Measurements from ENCODE around the gene FLII.
A peak's percentile ranks its signal among the peaks of the same experiment; 100 is the strongest.
"Not testable (repeated sequence)": the region's sequence is repeated elsewhere in the genome, so short reads cannot be mapped to it uniquely, and the experiment has no call there.

The FLII gene

DNA sequence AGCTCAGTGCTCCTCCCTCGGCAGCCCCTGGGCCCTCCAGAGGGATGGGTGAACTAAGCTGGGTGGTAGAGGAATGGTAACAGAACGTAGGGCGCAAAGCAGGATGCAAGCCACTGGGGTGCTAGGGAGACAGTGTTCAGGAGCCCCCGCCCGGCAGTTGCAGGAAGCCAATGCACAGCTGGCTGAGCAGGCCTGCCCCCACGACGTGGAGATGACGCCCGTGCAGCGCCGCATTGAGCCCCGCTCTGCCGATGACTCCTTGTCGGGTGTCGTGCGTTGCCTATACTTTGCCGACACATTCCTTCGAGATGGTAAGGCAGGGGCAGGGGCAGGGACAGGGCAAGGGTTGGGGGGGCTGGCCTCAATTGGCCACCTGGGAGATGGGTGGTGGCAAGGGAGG is 20.2 kb downstream of the FLII start:
- no peak for DNase-seq

DNA sequence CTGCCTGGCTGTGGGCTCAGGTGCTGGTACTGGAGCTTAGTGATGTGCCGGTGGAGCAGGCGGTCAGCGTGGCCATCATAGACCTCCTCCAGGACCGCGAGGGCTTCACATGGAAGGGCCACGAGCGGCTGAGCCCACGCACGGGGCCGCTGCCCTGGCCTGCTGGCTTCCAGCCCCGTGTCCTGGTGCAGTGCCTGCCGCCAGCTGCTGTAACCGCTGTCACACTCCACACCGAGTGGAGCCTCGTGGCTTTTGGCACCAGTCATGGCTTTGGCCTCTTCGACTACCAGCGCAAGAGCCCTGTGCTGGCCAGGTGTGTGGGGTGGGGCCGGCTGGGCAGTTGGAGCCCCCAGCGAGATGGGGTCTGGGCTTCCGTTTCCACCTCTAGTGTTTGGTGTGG is 21.1 kb downstream of the FLII start:
- no peak for DNase-seq

DNA sequence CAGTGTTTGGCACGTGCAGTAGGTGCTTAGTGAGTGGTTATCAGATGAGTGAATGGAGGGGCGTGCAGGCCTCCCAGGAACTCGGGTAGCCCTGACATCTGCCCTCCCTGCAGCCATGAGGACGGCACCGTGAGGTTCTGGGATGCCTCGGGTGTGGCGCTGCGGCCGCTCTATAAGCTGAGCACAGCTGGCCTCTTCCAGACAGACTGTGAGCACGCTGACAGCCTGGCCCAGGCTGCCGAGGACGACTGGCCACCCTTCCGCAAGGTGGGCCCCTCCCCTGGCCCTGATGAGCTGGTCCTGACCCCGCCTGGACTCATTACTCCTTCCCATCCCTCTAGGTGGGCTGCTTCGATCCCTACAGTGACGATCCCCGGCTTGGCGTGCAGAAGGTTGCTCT is 22.0 kb downstream of the FLII start:
- no peak for DNase-seq

DNA sequence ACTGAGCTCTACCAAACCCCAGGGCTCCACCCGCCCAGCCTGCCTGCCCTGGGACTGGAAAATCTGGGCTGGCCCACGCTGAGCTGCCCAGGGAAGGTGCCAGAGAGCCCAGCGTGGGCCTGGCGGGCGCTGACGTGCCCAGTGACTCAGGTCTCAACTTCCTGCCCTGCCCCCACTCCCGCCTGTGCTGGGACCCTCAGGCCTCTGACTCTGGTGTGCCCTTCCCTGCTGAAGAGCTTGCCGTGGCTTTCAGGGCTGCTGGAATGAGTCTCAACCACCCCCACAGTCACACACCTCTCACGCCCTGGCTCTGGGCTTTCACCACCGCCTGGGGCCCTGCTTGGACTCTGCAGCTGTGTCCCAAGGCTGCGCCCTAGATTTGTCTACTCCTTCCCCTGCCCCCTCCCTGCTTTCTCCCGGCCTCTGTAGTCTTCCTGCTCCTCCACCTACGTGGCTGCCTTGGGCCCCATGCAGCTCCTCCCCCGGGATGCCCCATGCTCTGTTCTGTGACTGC is 22.7 kb downstream of the FLII start:
- DNase-seq, result no peak

DNA sequence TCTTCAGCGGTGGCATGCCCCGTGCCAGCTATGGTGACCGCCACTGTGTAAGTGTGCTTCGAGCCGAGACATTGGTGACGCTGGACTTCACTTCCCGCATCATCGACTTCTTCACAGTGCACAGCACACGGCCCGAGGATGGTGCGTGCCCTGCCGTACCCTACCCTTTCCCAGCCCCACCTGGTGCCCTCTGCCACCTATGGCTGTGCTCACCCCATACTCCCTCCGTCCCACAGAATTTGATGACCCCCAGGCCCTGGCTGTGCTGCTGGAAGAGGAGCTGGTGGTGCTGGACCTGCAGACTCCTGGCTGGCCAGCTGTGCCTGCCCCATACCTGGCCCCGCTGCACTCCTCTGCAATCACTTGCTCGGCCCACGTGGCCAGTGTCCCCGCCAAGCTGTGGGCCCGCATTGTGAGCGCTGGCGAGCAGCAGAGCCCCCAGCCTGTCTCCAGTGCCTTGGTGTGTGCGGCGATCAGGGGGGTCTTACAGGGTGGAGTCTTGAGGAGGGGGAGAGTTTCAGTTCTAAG is 23.6 kb downstream of the FLII start:
- DNase-seq, result no peak

DNA sequence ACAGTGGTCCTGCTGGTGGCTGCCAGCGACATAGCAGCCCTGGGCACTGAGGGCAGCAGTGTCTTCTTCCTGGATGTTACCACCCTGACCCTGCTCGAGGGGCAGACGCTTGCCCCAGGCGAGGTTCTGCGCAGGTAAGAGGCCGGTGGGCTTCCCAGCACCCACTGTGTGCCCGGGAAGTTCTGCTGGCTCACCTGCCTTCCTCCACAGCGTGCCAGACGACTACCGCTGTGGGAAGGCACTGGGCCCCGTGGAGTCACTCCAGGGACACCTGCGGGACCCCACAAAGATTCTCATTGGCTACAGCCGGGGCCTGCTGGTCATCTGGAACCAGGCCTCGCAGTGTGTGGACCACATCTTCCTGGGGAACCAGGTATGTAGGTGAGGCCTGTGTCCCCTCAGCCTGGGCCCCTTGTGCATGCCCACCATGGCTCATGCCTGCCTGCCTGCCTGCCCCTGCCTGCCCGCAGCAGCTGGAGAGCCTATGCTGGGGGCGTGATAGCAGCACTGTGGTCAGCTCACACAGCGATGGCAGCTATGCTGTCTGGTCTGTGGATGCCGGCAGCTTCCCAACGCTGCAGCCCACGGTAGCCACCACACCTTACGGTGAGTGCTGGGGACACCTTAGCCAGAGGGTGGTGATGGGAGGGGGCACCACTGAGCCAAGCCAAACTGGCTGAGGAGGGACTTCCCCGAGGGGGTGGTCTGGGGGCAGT is 24.6 kb downstream of the FLII start:
- DNase-seq, result no peak

DNA sequence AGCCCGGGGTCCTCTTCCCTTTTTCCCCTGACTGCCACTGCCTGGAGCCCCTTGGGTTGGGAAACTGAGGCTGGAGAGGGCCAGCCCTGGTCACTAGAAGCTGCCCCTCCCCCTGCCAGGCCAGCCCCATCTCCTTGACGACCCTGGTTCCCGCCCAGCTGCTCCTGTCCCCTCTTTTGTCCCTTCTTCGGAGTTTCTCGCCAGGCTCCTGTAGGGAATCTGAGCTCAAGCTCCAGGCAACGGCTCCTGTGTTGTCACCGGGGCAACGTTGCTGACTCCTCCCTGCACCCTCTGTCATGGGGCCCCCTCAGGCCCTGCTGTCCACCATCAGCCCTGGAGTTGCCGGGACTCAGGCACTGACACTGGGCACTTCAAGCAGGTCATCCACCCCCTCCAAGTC is 27.4 kb downstream of the FLII start:
- peak; percentile 70 for DNase-seq

DNA sequence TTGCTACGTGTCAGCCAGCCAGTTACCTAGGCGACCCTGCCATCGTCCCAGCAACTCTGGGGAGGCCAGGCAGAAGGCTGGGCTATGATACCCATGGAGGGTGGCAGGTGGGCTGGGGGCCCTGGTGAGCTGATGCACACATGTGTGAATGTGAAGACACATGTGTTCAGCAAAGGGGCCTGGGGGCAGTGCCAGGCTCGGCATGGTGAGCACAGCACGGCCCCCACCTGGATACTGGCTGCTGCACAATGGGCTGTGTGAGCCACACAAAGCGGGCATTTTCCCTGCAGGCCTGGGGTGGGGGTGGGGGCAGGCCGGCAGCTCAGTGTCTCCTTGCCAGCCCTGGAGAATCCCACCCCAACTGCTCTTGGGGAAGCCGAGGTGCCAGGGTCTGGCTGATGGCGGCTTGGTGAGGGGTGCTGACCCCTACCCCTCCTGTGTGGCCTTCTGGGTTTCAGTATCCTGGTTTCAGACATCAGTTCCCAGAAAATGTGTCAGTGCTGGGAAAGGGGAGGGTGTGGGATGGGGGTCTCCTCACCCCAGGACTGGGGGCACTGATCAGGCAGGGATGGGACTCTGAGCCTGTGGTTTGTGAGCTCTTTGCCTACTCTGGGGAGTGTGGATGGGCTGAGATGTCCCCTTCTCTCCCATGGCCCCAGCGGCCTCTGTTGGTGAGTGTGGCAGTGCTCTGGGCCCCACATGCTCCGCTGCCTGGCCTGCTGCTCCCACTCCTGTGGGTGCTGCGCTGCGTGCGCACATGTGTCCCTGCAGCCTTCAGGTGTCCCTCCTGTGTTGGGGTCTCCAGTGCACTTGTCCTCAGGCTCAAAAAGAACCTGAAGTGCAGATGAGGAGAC is 28.0 kb downstream of the FLII start:
- DNase-seq, result peak; percentile 44

DNA sequence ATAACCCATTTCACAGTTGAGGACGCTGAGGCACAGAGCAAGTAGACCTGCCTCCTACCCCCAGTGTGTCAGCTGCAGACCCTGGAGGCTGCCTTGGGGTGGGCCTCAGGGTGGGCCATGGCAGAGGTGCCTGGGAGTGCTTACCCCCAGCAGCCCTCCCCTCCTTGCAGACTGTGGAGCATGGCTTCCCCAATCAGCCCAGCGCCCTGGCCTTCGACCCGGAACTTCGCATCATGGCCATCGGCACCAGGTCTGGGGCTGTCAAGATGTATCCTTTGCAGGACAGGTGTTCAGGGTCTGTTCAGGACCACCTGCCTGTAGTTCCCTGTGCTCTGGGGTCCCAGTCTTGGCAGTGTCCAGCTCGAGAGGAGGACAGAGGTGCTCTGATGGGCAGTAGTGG is 28.8 kb downstream of the FLII start:
- DNase-seq, result peak; percentile 24

DNA sequence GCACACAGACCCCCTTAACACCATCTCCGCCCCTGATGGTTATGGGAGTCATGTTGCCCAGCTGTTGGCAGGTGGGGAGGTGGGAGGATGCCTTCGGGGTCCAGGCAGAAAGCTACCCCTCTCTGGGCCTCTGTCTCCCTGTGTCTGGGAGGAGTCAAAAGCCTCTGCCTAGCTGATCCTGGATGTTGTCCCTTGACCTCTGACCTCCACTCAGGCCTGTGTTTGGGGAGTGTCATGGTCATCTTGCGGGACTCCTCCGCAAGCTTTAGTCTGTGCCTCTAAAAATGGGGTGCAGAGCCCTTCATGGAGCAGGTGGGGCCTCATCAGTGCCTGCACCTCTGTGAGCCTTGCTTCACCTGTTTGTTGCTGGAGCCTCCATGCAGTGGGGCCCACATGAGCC is 29.3 kb downstream of the FLII start:
- no peak for DNase-seq

DNA sequence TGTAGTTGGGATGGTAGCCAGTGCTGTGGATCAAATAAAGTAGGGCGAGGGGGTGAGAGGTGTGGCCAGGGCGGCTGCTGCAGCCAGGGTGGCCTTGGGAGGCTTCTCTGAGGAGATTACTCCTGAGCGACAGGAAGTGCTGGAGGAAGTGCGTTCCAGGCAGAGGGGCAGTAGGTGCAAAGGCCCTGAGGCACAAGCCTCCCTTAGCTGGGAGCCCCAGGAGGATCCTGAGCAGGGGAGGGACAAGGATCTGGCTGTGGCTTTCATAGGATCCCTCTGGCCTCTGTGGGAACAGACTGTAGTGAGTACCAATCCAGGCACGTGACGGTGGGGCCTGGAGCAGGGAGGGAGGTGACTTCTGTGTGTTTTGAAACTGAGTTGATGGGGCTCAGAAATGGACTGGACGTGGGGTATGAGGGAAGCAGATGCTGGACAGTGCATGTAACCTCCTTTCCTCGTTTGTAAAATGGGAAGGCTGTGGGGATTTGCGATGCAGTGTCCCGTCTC is 30.3 kb downstream of the FLII start:
- no peak for DNase-seq

DNA sequence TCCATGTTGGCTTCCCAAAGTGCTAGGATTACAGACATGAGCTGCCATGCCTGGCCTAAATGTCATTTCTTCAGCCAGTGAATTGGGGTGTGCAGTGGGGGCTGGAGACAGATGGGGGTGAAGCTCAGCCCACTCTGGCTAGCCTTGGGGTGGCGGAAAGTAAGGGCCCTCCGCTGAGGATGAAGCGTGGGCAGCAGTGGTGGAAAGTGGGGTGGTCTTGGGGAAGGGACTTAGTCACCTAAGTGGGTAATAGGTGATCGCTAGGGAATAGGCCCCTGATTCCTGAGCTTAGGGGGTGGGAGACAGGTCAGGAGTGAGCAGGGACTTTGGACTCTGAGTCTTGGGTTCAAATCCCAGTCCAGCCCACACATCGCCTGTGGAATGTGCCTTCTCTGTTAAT is 30.9 kb downstream of the FLII start:
- no peak for DNase-seq

DNA sequence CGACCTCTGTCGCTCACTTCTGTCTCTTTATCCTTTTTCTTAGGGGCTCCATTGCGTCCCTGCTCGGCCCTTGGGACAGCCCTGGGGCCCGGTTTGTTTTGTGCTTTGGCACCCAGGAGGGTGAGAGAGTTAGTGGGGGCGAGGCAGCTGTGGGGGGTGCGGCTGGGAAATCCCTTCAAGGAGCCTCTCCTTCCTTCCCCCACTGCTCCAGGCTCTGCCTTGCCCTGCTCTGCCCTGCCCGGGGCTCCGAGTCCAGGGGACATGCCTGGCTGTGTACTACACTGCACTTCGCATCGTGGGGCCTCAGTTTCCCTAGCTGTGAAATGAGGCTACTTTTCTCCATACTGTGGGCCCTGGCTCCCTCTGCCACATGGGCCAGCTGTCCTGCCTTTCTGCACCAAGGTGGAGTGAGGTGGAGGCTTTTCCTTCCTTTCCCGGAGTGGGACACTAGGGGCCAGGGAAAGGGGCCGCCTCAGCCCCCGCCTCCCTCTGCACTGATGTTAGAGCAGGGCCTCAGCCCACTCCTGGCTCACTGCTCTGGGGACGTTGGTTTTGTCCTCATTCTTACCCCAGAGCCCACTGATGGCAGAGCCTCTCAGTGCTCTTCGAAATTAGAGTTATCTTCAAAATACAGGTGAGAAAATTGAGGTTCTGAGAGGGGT is 32.1 kb downstream of the FLII start:
- DNase-seq, result no peak

DNA sequence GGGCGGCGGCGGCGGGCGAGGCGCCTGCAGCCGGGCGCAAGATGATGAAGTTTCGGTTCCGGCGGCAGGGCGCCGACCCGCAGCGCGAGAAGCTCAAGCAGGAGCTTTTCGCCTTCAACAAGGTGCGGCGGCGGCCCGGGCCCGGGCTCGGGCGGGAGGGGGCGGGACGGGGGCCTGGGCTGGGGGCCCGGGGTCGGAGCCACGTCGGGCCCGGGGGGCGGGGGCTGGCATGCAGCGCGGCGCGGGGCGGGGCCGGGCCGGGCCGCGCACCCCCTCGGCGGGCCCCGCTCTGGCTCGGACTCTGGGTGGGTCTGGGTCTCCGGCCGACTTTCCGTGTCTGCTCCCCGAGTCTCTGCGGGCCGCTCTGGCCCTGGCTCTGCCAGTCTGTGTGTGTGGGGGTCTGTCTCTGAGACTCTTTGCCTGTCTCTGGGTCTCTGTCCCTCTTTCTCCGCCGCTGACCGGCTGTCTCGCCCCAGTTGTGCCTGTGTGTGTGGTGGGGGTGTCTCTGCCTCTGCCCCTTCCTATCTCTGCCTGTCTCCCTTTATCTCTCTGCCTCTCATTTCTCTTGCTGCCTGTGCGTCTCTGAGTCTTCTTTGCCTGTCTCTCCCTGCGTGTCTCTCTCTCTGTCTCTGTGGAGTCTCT is 32.8 kb downstream of the FLII start:
- DNase-seq, result peak; percentile 53

DNA sequence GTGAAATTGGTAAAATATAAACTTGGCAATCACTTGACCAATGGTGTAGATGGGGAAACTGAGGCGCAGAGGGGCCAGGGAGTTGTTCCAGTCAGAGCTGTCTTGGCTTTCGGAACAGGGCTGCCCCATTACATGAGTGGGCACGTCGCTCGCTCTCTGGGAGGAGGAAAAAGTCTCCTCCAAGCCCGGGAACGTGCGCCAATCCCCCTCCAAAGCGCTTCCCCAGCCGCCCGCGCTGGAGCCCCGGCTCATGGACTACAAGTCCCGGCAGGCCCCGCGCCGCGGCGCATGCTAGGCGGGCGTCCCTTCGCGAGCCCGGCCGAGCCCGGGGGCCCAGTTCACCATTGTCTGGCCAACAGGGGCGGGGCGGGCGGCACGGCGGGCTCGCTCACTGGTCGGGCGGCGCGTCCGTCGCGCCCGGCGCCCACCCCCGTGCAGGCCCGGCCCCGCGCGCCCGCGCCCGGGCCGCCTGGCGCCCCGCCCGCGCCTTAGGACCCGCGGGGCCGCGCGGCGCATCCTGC is 33.4 kb downstream of the FLII start, which contains the start of gene LLGL1:
LLGL1 (plus strand) TSS at position 515 of the 521 bp plus-strand sequence. CDS start 48 bp downstream, outside the sequence.
- DNase-seq, result peak; percentile 93

DNA sequence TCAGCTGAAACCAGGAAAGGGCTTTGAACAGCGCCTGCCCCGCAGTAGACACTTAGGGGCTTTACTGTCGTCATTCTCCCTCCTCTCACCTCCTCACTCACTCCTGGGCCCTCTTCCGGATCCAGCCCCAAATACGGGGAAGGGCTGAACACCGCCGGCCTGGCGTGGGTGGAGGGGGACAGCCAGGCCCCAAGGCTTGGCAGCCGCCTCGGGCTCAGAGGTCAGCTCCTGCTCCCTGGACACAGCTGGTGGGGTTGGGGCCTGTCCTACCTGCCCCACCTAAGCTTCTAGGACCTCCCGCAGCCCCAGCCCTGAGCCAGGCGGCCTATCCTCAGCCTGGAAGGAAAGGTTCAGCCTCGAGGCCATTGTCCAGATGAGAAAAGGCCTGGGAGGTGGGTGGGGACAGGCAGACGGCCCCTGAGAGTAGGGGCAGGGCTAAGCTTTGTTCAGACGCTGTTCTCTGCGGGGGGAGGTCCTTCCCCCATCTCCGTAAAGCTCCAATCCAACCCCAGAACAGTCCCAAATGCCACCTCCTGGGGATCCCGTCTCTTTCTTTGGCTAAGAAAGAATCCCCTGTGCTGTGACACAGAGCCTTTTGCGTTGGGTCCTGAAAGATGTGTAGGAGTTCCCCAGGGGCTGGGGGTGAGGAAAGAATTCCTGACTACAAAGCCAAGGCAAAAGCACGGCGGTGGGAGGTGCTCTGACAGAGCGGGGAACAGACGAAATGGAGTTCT is 34.0 kb downstream of the FLII start:
- DNase-seq, result no peak

DNA sequence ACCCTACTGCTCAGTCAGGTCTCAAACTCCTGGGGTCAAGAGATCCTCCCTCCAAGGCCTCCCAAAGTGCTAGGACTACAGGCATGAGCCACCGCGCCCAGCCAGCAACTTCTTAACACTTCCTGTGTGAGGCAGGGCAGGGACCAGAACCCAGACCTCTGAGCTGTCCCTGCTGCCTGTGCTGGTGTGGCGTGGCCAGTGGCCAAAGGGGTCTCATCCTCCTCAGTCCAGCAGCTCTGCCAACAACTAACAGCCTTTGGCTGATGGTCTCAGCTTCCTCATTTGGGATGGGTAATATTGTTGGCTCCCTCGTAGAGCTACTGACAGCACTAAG is 34.5 kb downstream of the FLII start:
- DNase-seq, result no peak

DNA sequence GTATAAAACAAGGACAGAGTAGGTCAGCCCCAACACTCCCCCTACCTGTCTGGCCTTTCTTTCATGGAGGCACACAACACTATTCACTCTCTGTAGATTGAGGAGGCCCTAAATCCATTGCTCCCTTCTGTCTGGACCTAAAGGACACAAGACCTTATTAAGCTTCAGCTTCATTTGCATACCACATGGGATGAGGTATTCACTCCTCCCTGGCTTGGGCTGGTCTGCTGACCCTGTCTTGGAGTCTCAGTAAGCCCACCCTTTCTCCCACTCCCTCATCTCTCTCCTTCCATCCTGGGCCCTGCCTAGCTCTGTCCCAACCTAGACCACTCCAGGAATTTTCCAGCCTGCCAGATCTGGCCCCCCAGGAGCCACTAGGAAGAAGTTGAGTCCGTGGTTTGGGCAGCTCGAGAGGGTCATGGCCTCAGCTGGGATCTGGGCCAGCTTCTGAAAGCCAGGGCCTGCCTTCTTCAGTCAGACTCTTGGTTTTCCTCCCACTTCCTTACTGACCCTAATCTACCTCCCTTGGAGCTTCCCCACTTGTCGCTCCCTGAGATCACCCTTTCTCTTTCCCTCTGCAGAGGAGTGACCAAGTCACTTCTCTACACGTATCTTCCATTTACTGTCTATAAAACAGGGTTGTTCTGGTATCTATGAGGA is 39.7 kb downstream of the FLII start:
- DNase-seq, result no peak

DNA sequence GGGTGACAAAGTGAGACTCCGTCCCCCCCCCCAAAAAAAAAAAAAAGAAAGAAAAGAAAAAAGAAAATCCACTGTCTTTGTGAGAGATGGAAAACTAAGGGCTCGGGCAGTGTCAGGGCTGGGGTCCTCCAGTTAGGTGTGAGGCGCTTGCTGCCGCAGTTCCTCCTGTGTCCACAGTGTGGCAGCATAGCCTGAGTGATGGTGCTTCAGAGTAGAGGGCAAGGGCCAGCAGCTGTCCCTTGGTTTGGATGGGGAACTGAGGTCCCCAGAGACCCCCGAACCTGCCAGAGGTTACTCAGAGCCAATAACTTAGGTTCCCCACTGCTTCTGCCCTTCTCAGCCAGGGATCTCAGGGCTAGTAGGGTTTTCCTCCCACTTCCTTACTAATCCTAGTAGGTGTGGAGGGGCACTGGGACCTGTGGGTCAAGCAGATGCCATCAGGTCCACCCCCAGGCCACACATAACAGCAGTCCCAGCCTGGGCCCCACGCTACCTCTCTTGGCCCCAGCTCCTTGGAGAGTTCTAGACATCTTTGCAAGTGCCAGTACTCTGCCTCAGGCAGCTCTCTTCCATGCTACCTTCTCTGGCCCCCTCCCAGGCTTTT is 41.0 kb downstream of the FLII start:
- peak; percentile 81 for DNase-seq

DNA sequence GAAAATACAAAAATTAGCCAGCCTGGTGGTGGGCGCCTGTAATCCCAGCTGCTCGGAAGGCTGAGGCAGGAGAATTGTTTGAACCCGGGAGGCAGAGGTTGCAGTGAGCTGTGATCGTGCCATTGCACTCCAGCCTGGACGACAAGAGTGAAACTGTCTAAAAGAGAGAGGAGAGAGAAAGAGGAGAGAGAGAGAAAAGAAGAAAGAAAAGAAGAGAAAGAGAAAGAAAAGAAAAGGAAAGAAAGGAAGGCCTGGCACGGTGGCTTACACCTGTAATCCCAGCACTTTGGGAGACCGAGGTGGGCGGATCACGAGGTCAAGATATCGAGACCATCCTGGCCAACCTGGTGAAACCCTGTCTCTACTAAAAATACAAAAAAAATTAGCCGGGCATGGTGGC is 41.6 kb downstream of the FLII start:
- not testable (repeated sequence) for DNase-seq

Measured in retina (tissue), 1 donor.